ENCODE measurements around the gene TP53BP1.

GRCh38 chr15:43420876-43421275, 72.1 kb downstream of the TP53BP1 start:
- TF ChIP-seq CTCF (conservative IDR thresholded peaks at IDR 0.05; ENCODE audit: low read length) (no peak), EZH2phosphoT487 (IDR thresholded peaks at IDR 0.05; ENCODE audit: borderline replicate concordance) (no peak)
